NCI-H2029 treated with DMSO at 0.1 percent for 48 hours (cell line): ENCODE data around the gene ENOSF1.

ENCODE experiments used
- DNase-seq: peaks from one replicate; lab custom pipeline; 2025; lab: John Stamatoyannopoulos, UW

ENOSF1 gene

GRCh38 chr18:634551-635045 is 77.8 kb downstream of the ENOSF1 start:
- DNase-seq = no peak

- no peak for DNase-seq
Measured at GRCh38 chr18:631560-631959, 80.9 kb downstream of the ENOSF1 start.

- DNase-seq = no peak
Measured at GRCh38 chr18:629269-630150, 82.9 kb downstream of the ENOSF1 start.

GRCh38 chr18:627231-627630 is 85.2 kb downstream of the ENOSF1 start:
- DNase-seq = no peak

GRCh38 chr18:623761-624620 is 88.4 kb downstream of the ENOSF1 start:
- peak; percentile 28 for DNase-seq

GRCh38 chr18:622289-622688 is 90.1 kb downstream of the ENOSF1 start:
- DNase-seq = no peak

GRCh38 chr18:621291-622043 is 91.0 kb downstream of the ENOSF1 start:
- DNase-seq = no peak
